NCI-H446 (cell line): ENCODE results near the gene CELF5.
"Not testable (repeated sequence)": the region's sequence is repeated elsewhere in the genome, so short reads cannot be mapped to it uniquely, and the experiment has no call there.

Source experiments
- DNase-seq, 2 experiments: peaks; one replicate each; lab custom pipeline; 2025; lab: John Stamatoyannopoulos, UW

CELF5 gene

DNA sequence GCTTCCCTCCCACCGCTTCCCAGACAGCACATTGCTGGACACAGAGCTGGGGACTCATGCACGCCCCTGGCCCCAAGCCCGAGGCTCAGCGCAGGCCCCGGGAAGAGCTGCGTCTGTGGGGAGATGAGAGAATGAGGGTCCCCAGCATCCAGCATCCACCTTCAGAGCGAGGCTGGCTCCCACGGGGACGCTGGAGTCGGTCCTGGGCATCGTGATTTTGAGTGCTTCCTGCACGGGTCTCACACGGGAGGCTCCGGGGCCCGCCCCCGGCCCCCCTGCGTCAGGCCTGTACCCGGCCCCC, 34.0 kb upstream of the CELF5 start:
- DNase-seq = no peak

DNA sequence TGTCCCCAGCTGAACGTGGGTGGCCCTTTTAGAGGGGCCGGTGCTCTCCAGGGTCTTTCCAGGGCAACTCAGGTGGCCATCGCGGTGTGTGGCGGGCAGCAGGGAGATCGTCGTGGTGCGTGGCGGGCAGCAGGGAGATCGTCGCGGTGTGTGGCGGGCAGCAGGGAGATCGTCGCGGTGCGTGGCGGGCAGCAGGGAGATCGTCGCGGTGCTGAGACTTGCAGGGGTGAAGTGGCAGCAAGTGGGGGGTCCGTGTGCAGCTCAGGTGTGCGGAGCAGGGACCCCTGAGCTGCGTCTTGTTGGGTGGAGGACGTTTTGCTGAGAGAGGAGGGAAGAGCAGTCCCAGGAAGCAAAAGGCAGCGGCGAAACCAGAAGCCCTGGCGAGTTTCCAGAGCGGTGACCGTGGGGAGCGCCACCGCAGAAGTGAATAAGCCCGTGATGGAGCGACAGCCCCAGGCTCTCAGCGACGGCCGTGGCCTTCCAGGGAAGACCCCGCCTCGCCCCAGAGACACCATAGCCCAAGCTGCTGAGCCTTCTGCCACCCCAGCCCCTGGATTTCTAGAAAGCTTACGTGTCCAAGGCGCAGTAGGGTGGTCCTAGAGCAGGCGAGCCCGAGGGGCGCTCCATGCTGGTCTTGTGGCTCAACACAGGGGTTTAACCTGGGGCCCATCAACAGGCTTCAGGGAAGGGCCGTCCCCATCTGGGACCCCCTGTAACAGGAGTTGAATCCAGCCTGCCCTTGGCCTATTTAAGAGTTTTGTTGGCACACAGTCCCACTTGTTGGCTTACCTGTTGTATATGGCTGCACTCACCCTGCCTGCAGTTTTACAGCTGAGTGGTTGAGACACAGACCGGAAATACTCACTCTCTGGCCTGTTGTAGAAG, 33.3 kb upstream of the CELF5 start:
- DNase-seq = no peak

DNA sequence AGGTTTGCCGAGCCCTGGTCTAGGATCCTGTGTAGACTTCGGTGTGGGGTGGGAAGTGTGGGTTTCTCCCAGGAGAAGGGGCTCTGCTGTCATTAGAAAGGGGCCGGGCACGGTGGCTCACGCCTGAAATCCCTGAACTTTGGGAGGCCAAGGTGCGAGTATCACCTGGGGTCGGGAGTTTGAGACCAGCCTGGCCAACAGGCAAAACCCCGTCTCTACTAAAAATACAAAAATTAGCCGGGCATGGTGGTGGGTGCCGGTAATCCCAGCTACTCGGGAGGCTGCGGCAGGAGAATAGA, 32.7 kb upstream of the CELF5 start:
- not testable (repeated sequence) for DNase-seq

DNA sequence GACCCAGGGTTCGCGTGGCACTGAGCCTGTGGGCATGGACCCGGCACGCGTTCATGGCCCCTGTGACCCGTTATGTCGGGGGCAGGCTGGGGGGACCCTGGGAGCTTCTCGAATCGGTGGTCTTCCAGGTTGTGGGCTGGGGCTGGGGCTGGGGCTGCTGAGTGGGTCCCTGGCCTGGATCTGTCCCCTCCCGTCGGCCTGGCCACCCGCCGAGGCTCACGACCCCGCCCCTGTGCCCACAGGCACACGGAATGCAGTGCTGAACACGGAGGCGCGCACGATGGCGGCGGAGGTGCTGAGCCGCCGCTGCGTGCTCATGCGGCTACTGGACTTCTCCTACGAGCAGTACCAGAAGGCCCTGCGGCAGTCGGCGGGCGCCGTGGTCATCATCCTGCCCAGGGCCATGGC, 32.2 kb upstream of the CELF5 start:
- DNase-seq = no peak

DNA sequence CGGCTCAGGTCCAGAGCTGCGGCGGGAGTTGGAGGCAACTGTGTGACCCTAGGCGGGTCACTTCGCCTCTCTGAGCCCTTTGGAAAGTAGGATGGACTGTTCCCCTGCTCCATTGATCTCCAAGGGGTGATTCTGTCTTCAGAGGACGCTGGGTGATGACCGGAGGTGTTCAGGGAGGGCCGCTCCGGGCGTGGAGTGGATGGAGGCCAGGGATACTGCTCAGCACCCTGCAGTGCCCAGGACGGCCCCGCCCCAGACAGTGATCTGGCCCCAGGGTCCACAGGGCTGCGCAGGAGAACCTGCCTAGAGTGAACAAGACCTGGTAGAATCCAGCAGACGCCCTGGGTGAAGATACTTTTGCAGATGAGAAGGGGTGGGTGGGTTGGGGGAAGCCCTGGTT, 31.8 kb upstream of the CELF5 start:
- no peak for DNase-seq

DNA sequence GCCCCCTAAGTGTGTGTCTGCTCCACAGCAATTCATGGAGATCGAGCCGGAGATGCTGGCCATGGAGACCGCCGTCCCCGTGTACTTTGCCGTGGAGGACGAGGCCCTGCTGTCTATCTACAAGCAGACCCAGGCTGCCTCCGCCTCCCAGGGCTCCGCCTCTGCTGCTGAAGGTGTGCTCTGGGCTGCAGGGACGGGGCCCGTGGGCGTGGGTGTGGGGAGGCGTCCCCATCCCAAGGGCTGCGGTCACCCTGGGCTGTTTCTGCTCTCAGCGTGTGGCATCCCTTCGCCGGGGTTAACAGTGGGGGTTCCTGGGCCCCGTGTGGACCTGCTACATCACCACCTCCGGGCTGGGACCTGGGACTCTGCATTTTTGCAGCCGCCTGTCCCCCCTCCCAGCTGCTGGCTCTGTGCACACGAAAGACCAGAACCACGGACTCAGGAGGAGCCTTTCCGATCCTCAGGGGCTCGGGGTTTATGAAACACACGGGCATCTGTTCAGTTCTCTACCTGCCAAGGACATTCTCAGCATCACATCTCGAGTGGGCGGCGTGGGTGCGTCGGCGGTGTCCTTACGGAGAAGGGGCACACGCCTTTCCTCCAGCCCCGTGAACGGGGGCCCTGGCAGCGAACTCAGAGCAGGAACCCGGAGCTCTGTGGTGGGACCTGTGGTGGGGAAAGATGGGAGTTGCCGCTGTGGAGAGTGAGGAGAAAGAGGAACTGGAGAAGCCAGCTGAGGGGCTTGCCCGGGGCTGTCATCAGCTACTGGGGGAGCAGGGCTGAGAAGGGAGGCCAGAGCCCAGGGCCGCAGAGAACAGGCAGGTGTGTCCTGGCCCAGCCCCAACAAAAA, 31.0 kb upstream of the CELF5 start:
- no peak for DNase-seq

DNA sequence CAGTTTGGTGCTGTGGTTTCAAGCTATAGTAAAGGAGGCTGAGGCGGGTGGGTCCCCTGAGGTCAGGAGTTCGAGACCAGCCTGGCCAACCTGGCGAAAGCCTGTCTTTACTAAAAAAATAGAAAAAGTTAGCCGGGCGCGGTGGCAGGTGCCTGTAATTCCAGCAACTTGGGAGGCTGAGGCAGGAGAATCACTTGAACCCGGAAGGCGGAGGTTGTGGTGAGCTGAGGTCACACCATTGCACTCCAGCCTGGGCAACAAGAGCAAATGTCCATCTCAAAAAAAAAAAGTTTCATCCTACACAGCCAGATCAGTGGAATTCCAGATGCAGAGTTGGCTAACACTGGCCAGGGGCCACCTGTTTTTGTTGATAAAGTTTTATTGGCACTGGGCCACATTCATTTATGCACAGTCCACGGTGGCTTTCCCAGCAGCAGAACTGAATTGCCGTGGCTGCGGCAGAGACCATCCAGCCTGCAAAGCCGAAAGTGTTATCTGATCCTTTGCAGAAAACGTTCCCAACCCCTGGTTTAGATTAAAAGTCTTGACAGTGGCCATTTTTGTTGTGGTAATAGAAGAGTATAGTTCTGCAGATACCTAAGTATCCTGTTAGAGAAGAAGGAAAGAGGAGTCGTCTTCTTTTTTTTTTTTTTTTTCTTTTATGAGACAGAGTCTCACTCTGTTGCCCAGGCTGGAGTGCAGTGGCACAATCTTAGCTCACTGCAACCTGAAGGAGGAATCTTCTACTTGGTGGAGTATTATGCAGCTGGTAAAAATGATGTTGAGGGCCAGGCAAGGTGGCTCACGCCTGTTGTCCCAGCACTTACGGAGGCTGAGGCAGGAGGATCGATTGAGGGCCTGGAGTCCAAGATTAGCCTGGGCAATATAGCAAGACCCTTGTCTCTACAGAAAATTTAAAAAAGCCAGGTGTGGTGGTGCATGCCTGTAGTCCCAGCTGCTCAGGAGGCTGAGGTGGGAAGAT, 30.1 kb upstream of the CELF5 start:
- no peak for DNase-seq

DNA sequence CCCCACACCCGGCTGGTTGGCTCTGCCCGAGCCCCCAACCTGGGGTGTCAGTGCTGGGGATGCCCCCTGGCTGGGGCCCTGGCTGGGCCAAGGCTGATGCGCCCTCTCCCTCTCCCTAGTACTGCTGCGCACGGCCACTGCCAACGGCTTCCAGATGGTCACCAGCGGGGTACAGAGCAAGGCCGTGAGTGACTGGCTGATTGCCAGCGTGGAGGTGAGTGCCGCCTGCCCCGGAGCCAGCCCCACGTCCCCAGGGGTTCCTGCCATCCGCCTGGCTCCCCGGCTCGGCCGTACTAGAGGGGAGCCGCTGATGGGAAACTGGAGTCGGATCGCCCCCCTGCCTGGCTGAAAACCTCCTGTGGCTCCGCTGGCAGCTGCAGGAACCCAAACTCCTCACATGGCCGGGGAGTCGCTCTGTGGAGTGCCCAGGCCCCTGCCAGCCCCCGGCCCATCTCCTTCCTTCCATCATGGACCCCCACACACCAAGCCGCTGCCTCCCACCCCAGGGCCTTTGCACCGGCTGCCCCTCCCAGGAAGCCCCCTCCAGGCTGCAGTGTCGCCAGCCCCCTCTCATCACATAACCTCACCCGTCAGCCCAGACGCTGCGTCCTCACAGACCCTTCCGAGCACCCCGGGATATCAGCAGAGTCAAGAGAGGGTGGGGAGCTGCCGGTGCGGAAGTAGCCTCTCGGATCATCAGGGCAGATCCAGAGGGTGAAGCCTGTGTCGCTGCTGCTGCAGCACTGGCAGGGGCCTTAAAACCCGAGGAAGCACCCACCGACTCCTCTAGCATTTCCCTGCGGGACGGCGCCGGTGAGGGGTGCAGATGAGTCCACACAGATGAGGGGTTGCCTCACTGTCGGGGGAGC, 28.2 kb upstream of the CELF5 start:
- DNase-seq = peak in 1 of 2 experiments; percentile 76

DNA sequence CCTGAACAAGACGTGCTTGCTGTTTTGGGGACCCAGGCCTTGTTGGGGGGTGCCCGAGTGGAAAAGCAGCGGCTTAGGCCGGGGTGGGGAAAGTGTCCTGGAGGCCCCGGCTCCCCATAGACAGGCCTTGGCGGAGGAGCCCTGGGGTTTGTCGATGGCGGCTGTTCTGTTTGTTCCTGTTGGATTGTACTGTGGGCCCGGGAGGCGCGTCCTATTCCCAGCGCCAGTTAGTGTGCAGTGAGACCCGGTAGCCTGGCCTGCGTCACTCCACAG, 27.6 kb upstream of the CELF5 start:
- no peak for DNase-seq

DNA sequence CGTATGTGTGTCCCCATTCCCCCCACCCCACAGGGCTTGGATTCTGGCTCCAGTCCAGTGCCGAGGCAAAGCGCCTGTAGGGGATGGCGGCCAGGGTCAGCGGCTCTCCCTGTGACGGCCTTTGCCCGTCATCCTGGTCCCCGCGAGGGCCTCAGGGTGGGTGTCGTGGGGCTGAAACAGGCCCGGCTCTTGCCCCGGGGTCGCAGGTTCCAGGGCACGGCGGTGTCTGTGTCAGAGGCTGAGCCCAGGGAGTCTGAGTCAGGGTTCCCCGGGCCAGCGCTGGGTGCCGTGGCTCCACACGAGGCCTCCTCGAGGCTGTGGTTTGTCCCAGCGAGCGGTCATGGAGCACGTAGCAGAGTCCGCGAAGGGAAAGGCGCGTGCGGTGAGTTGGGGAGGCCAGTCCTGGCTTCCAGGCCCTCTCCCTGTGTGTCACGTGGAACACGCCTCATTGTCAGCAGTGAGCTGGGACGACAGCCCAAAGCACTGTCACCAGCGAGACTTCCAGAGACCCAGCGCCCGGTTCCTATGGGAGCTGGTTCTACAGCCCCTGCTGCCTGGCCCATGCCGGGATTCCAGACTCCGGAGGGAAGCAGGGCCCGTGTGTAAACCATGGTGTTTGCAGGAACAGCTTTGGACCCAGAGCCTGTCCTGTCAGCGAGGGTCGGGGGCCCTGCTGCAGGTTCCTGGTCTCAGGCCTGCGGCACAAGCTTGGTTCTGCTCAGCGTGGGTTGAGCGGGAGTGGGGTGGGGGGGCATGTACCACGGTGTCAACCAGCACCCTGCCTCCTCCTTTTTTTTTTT, 25.4 kb upstream of the CELF5 start:
- DNase-seq = no peak

DNA sequence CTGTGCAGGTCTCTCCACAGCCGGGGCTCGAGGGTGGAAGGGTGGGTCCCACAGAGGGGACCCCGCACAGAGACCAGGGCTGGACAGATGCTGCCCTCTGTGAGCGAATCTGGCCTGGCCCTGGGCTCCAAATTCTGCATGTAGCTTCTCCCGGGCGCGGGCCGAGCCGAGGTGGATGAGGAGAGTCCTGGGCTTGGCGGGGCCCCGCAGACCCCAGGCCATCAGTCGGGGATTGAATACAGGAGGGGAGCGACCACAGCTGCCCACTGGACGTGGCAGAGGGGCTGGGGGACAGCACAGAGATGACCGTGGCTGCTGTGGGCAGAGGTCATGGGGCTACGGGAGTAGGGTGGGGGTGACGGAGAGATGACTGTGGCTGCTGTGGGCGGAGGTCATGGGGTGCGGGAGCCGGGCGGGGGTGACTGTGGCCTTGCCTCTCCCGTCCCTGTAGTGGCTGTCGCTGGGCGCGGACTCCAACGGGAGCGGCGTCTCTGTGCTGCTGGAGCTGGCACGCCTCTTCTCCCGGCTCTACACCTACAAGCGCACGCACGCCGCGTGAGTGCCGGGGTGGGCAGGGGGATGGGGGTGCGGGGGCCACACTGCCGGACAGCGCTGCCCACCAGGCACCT, 23.3 kb upstream of the CELF5 start:
- DNase-seq = no peak

DNA sequence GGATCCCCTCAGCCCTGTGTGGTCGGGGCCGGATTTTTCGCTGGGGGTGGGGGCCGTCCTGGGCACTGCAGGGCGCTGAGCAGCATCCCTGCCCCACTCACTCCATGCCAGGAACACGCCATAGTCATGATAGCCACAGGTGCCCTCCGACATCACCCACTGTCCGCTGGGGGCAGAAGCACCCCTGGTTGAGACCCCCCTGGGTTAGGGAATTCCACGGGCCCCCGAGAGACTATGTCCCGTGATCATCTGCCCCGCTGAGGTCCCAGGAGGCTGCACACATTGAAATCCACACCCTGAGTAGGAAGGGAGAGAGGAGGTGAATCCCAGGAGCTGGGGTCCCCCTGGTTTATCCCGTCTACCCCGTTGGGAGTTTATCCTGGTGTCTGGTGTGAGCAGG, 22.6 kb upstream of the CELF5 start:
- no peak for DNase-seq

DNA sequence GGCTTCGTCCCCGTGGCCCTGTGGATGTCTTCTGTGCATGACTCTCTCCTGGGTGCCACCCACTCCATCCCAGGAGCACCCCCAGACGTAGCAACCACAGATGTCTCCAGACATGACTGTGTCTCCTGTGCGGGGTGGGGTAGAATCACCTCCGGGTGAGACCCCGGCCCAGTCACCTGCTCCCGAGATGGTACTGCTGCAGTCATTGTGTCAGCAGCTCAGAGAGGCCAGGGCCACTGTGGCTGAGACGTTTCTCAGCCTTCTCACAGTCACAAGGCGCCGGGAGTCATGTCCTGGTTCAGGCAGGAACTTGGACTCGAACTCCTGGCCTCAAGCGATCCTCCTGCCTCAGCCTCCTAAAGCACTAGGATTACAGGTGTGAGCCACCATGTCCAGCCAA, 22.1 kb upstream of the CELF5 start:
- no peak for DNase-seq

DNA sequence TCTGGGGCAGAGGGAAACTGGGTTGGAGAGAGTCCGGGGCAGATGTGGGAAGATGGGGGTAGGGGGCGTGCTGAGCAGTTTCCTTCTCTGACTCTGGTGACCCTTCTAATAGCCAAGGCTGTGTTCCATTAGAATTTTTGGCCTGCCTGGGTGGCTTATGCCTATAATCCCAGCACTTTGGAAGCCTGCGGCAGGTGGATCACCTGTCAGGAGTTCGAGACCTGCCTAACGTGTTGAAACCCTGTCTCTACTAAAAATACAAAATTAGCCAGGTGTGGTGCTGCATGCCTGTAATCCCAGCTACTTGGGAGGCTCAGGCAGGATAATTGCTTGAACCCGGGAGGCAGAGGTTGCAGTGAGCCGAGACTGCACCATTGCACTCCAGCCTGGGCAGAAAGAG, 21.6 kb upstream of the CELF5 start:
- not testable (repeated sequence) for DNase-seq

DNA sequence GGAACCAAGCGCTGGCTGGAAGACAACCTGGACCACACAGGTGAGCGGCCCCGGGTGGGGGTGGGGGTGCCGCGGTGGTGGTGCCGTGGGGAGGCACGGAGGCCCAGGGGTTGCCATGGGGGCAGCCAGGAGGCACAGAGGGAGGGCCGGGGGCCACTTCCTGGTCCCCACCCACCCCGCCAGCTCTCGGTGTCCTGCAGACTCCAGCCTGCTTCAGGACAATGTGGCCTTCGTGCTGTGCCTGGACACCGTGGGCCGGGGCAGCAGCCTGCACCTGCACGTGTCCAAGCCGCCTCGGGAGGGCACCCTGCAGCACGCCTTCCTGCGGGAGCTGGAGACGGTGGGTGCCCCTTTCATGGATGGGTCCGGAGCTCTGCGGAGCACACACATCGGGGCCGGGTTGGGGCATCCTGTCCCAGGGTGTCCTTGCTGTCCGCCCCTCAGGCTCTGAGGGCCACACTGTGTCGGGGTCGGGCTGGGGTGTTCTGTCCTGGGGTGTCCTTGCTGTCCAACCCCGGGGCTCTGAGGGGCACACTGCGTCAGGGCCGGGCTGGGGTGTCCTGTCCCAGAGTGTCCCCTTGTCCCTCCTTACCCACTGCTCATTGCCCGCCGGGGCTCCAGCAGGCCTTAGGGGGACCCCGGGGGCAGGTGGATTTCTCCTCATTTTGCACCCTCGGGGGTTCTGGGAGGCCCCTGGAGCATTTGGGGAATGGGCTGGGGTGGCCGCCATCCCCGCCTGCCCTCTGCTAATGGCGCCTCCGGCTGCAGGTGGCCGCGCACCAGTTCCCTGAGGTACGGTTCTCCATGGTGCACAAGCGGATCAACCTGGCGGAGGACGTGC, 20.4 kb upstream of the CELF5 start:
- DNase-seq = no peak

DNA sequence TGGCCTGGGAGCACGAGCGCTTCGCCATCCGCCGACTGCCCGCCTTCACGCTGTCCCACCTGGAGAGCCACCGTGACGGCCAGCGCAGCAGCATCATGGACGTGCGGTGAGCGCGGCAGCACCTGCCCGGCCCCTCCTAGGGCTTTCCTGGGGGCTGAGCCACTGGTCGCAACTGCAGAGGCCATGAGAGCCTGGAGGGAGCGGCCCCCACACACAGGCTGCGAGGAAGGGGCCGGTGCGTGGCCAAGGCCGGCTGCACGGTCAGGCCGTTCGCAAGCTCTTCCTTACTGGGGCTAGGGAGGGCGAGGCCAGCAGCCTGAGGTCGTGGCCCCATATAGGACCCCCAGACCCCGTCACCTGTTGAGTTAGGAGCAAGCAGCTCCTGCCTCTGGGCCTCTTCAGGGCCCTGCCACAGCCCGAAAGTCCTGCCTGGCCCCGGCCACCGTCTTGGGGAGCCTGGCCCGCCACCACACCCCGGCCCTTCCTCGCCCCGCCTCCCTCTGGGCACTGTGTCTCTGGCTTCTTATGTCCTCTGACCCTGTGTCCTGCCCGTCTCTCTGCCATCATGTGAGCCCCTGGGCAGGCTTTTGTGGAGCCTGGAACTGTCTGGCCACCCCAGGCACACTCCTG, 19.7 kb upstream of the CELF5 start:
- no peak for DNase-seq

DNA sequence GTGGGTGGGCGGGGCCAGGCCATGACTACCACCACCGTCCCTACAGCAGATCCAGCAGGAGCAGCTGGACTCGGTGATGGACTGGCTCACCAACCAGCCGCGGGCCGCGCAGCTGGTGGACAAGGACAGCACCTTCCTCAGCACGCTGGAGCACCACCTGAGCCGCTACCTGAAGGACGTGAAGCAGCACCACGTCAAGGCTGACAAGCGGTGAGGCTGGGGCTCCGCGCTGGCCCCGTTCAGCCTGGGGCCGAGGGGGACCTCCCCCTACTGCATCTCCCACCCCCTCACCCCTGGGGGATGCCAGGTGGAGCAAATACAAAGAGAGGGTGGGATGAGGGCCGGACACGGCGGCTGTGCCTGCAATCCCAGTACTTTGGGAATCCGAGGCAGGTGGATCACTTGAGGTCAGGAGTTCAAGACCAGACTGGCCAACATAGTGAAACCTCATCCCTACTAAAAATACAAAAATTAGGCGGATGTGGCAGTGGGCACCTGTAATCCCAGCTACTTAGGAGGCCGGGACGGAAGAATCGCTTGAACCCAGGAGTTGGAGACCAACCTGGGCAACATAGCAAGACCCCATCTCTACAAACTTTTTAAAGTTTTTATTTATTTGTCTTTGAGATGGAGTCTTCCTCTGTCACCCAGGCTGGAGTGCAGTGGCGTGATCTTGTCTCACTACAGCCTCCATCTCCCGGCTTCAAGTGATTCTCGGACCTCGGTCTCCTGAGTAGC, 18.1 kb upstream of the CELF5 start:
- DNase-seq = no peak
